ENCODE measurements around the gene TLL2.

DNA sequence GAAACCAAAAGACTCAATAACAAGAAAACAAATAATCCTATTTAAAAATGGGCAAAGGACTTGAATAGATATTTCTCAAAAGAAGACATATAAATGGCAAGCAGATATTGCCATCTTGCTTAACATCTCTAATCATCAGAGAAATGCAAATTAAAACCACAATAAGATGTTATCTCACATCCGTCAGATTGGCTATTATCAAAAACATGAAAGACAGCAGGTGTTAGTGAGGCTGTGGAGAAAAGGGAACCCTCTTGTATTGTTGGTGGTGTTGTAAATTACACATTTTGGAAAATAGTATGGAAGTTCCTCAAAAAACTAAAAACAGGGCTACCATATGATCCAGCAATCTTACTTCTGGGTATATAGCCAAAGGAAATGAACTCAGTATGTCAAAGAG lies 180.6 kb downstream of the TLL2 start:
- TF ChIP-seq, protein P1, sequence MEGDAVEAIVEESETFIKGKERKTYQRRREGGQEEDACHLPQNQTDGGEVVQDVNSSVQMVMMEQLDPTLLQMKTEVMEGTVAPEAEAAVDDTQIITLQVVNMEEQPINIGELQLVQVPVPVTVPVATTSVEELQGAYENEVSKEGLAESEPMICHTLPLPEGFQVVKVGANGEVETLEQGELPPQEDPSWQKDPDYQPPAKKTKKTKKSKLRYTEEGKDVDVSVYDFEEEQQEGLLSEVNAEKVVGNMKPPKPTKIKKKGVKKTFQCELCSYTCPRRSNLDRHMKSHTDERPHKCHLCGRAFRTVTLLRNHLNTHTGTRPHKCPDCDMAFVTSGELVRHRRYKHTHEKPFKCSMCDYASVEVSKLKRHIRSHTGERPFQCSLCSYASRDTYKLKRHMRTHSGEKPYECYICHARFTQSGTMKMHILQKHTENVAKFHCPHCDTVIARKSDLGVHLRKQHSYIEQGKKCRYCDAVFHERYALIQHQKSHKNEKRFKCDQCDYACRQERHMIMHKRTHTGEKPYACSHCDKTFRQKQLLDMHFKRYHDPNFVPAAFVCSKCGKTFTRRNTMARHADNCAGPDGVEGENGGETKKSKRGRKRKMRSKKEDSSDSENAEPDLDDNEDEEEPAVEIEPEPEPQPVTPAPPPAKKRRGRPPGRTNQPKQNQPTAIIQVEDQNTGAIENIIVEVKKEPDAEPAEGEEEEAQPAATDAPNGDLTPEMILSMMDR (IDR thresholded peaks at IDR 0.05), result no peak
- no peak for TF ChIP-seq POLR2A (IDR thresholded peaks at IDR 0.05)
